Natural killer cell (primary cell): ENCODE data around the gene HSPA2. TPM values are rescaled to one million over a fixed set of nuclear protein-coding genes. Genes with fewer than 3 reads are reported as not detected.

Experiments
- ATAC-seq, 3 donors: fragments of 150-1000 bp in 2 of 3; fragments of 200-7000 bp in 1 of 3; cut with Tn5 transposase; 1 replicate in 1 of 3; 2 replicates in 2 of 3; pipeline ENCODE4 v1.10.0; 2021; ENCODE audit warnings: mild to moderate bottlenecking in 2 of 3, moderate library complexity in 2 of 3
- DNase-seq, 2 donors: peaks; one replicate each; pipeline versions ENCODE4 v3.0.0 to v3.0.0-alpha.2; 2013 to 2021; ENCODE audit warnings: mixed read lengths in 1 of 2
- H3K27ac ChIP-seq: one replicate; pipeline ENCODE4 v1.5.1; 2013; ENCODE audit warnings: mild to moderate bottlenecking, low read length
- H3K27me3 ChIP-seq: one replicate; pipeline ENCODE4 v1.6.1; 2013; ENCODE audit warnings: low read length; ENCODE audit not compliant: control insufficient read depth, insufficient read depth
- H3K36me3 ChIP-seq: one replicate; pipeline ENCODE4 v1.6.1; 2013; ENCODE audit warnings: low read length; ENCODE audit not compliant: control insufficient read depth, insufficient read depth
- H3K4me1 ChIP-seq: one replicate; pipeline ENCODE4 v1.6.1; 2013; ENCODE audit warnings: low read length; ENCODE audit not compliant: control insufficient read depth, insufficient read depth
- H3K4me3 ChIP-seq: one replicate; pipeline ENCODE4 v1.5.1; 2013; ENCODE audit warnings: low read length
- H3K9me3 ChIP-seq: one replicate; pipeline ENCODE4 v1.6.1; 2013; ENCODE audit warnings: low read length; ENCODE audit not compliant: control insufficient read depth, insufficient read depth
- H3K27ac Mint-ChIP-seq, 2 donors: one replicate each; pipeline ENCODE4 v1.8.0; 2022; ENCODE audit warnings: mild to moderate bottlenecking in 2 of 2, mixed read lengths in 2 of 2, moderate library complexity in 1 of 2
- H3K27me3 Mint-ChIP-seq, 2 donors: one replicate each; pipeline ENCODE4 v1.8.0; 2022; ENCODE audit warnings: low read depth in 2 of 2, mixed read lengths in 2 of 2
- H3K36me3 Mint-ChIP-seq: one replicate; pipeline ENCODE4 v1.8.0; 2022; ENCODE audit warnings: mixed read lengths
- H3K4me1 Mint-ChIP-seq, 2 donors: one replicate each; pipeline ENCODE4 v1.8.0; 2022; ENCODE audit warnings: mixed read lengths in 2 of 2
- H3K4me3 Mint-ChIP-seq: one replicate; pipeline ENCODE4 v1.8.0; 2022; ENCODE audit warnings: mild to moderate bottlenecking, moderate library complexity, mixed read lengths
- H3K9me3 Mint-ChIP-seq, 2 donors: one replicate each; pipeline ENCODE4 v1.8.0; 2022; ENCODE audit warnings: mixed read lengths in 2 of 2
- WGBS: methylation state at CpG from one replicate; pipeline ENCODE4 v1.1.7; 2013; ENCODE audit warnings: missing lambda C conversion rate; ENCODE audit not compliant: insufficient coverage; 5-methylcytosine and 5-hydroxymethylcytosine counted together
- intact Hi-C: fragments of 100-400 bp; cut with micrococcal nuclease; formaldehyde crosslinking; loops from one replicate; pipeline ENCODE4 v1.14.2; 2022
- total RNA-seq, 4 donors: library from RNA; stranded (reverse); fragments of 120-200 nt in 1 of 4; gene quantifications; one replicate each; pipeline versions ENCODE4 v1.2.3 to v1.2.4, GENCODE V29; 2013 to 2022
- TF ChIP-seq, protein P1 (sequence below): fragments of 200-600 bp; IDR thresholded peaks from one replicate; pipeline ENCODE4 v1.8.0; 2022; ENCODE audit warnings: antibody characterized with exemption

The HSPA2 gene
- total RNA-seq, 3 donors from 2014 or later (not counting 1 experiment from before 2014, with no cell fraction given) = 1.1 to 1.5 (median 1.1) TPM

DNA sequence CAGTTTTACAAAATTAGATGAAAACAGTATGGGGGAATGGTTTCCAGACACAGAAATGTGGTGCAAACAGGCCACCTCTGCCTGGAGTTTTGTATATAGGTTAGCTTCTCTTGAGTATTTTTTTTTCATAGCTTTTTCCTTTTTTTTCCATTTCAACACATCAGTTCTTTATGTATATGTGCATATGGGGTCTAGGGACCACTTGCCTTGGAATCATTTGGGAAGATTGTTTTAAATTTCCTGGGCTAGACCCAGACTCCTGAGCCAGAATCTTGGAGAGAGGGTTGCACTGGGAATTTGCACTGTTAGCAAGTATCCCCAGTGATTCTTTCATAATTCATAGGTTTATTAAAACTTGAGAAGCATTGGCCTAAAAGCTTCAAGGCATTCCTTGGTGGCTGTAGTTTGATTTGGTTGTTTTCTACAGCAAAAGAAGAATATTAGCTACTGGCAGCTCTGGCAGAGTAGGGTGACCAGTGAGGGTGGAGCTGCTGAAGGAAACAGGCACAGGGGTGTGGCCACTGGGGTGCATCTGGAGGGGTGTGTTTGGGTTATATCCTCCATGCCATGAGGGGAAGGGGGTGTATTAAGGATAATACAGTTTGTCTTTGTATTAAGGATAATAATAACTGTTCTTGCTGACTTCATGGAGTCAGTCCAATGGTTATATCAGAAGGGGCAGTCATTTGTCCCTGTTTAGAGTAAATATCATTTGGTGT lies 32.0 kb downstream of the HSPA2 start:
- no peak overlapping the region for H3K27ac Mint-ChIP-seq
- intact Hi-C loops = no loop called here
- H3K27me3 Mint-ChIP-seq = no peaks in the 10 kb centered on the region
- TF ChIP-seq, protein P1, sequence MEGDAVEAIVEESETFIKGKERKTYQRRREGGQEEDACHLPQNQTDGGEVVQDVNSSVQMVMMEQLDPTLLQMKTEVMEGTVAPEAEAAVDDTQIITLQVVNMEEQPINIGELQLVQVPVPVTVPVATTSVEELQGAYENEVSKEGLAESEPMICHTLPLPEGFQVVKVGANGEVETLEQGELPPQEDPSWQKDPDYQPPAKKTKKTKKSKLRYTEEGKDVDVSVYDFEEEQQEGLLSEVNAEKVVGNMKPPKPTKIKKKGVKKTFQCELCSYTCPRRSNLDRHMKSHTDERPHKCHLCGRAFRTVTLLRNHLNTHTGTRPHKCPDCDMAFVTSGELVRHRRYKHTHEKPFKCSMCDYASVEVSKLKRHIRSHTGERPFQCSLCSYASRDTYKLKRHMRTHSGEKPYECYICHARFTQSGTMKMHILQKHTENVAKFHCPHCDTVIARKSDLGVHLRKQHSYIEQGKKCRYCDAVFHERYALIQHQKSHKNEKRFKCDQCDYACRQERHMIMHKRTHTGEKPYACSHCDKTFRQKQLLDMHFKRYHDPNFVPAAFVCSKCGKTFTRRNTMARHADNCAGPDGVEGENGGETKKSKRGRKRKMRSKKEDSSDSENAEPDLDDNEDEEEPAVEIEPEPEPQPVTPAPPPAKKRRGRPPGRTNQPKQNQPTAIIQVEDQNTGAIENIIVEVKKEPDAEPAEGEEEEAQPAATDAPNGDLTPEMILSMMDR = no peak
- H3K27me3 ChIP-seq = no peaks in the 10 kb centered on the region
- DNase-seq = no peak
- no peak overlapping the region for H3K4me3 ChIP-seq
- H3K4me1 ChIP-seq = no peaks in the 10 kb centered on the region
- ATAC-seq = no peak
- H3K4me3 Mint-ChIP-seq = no peak overlapping the region
- no peaks in the 10 kb centered on the region for H3K4me1 Mint-ChIP-seq
- H3K36me3 Mint-ChIP-seq = no peaks in the 10 kb centered on the region
- no peaks in the 10 kb centered on the region for H3K36me3 ChIP-seq
- no peaks in the 10 kb centered on the region for H3K9me3 ChIP-seq
- no peaks in the 10 kb centered on the region for H3K9me3 Mint-ChIP-seq
- H3K27ac ChIP-seq = no peak overlapping the region

DNA sequence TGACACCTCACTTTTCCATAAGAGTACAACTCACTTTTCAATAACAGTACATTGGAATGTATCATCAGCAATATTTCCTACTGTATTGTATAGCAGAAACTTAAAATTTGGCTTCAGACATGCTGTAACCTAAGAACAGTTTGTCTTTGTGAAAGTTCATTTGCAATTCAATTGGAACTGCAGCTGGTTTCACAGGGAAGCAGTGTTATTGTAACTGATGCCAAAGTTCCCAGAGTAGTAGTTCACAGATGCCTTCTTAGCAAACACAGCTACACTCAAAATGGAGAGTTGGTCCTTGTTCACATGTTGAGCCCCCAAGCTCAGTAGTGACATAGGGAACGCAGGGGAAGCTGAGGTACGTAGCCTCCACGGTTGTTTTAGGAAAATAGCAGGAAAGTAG lies 32.6 kb downstream of the HSPA2 start:
- DNase-seq (no peak), ATAC-seq (no peak)
- H3K9me3 ChIP-seq = no peaks in the 10 kb centered on the region
- no peak overlapping the region for H3K4me3 Mint-ChIP-seq
- no peaks in the 10 kb centered on the region for H3K9me3 Mint-ChIP-seq
- TF ChIP-seq, protein P1 = no peak
- intact Hi-C loops = no loop called here
- no peaks in the 10 kb centered on the region for H3K4me1 Mint-ChIP-seq
- H3K27ac ChIP-seq = no peak overlapping the region
- H3K27me3 ChIP-seq = no peaks in the 10 kb centered on the region
- H3K4me3 ChIP-seq = no peak overlapping the region
- no peaks in the 10 kb centered on the region for H3K36me3 Mint-ChIP-seq
- no peak overlapping the region for H3K27ac Mint-ChIP-seq
- no peaks in the 10 kb centered on the region for H3K27me3 Mint-ChIP-seq
- no peaks in the 10 kb centered on the region for H3K4me1 ChIP-seq
- WGBS = 97% methylated on average over 3 of the region's 3 CpGs
- no peaks in the 10 kb centered on the region for H3K36me3 ChIP-seq

DNA sequence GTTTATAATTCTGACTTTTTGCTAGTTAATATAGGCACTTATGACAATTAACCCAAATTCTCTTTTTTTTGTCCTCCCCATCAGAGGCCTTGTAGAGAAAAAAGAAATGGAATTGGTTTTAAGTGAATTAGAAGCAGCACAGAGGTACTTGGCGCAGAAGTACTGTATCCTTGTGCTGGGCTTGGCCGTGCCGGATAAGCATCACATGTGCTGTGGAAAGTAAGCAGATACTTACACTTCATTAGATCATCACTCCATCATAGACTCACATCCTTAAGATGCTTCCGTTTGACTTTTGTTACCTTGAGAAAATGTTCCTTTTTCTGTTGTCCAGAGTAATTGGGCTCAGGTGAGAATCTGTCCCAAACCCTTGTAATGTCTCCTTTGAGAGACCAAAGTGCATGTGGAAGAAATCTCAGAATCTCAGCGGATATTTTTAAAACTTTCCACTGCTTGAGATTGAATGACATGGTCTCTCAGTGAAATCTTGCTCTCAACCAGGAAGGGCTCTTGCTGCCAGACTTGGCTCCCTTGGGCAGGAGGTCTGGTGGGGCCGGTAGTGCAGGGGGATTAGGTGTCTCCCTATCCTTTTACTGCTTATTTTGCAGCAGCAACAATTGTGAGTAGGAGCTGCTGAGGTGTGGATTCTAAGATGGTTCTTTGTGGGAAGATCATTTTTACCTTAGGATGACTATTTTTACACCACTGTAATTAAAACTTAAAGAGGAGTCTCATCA lies 34.0 kb downstream of the HSPA2 start:
- intact Hi-C loops = no loop called here
- DNase-seq (no peak), ATAC-seq (no peak)
- TF ChIP-seq, protein P1 = no peak
- Histone ChIP-seq H3K36me3 (no peaks in the 10 kb centered on the region), H3K4me3 (no peak overlapping the region), H3K9me3 (no peaks in the 10 kb centered on the region), H3K27ac (no peak overlapping the region), H3K27me3 (no peaks in the 10 kb centered on the region), H3K4me1 (no peaks in the 10 kb centered on the region)
- no peak overlapping the region for H3K4me3 Mint-ChIP-seq
- no peaks in the 10 kb centered on the region for H3K9me3 Mint-ChIP-seq
- no peaks in the 10 kb centered on the region for H3K27me3 Mint-ChIP-seq
- H3K27ac Mint-ChIP-seq = no peak overlapping the region
- no peaks in the 10 kb centered on the region for H3K4me1 Mint-ChIP-seq
- H3K36me3 Mint-ChIP-seq = no peaks in the 10 kb centered on the region
- 87% methylated on average over 6 of the region's 6 CpGs for WGBS
